OCI-LY7 (cell line): Measurements from ENCODE around the gene NFIA. TPM values are rescaled to one million over a fixed set of nuclear protein-coding genes. Genes with fewer than 3 reads are reported as not detected.

ENCODE experiments used
- BruUV-seq: library from RNA; stranded (reverse); fragments of 400-500 nt; replicated peaks from 2 replicates; lab custom pipeline; 2021; lab: Mats Ljungman, UMichigan
- CTCF ChIA-PET: fragments of 300-600 bp; sonication (Branson Sonifier 250); formaldehyde crosslinking; loops from one replicate; lab custom pipeline; 2022; ENCODE audit warnings: antibody characterized with exemption; ENCODE audit not compliant: unreplicated experiment; lab: Charles Lee
- POLR2A ChIA-PET: fragments of 300-600 bp; sonication (Branson Sonifier 250); formaldehyde crosslinking; loops from one replicate; lab custom pipeline; 2022; ENCODE audit warnings: antibody characterized with exemption; lab: Charles Lee
- DNase-seq: peaks from one replicate; pipeline ENCODE4 v3.0.0-alpha.2; 2015; ENCODE audit warnings: low spot score
- H2AFZ ChIP-seq: fragments of 200-600 bp; sonication (generic), shearing (Covaris generic); 2 replicates; pipeline ENCODE4 v1.6.1; 2014; ENCODE audit warnings: mild to moderate bottlenecking, antibody characterized with exemption, low read length, moderate library complexity
- H3K27ac ChIP-seq: fragments of 200-600 bp; sonication (generic); 2 replicates; pipeline ENCODE4 v1.5.1; 2014; ENCODE audit warnings: mixed run types, low read depth, mild to moderate bottlenecking, moderate library complexity, low read length, inconsistent platforms; ENCODE audit not compliant: poor library complexity, severe bottlenecking
- H3K36me3 ChIP-seq: fragments of 200-600 bp; sonication (generic); 2 replicates; pipeline ENCODE4 v1.6.1; 2014; ENCODE audit warnings: mild to moderate bottlenecking, antibody characterized with exemption, low read length, moderate library complexity, mixed read lengths; ENCODE audit not compliant: insufficient read depth
- H3K4me1 ChIP-seq: fragments of 200-600 bp; sonication (generic); 2 replicates; pipeline ENCODE4 v1.5.1; 2014; ENCODE audit warnings: mild to moderate bottlenecking, low read length; ENCODE audit not compliant: insufficient read depth, poor library complexity, severe bottlenecking
- H3K4me2 ChIP-seq: fragments of 200-600 bp; sonication (generic); 2 replicates; pipeline ENCODE4 v1.6.1; 2014; ENCODE audit warnings: mild to moderate bottlenecking, low read length
- H3K4me3 ChIP-seq: fragments of 200-600 bp; sonication (generic); 2 replicates; pipeline ENCODE4 v1.5.1; 2014; ENCODE audit warnings: mild to moderate bottlenecking, low read depth, low read length; ENCODE audit not compliant: poor library complexity, severe bottlenecking
- H3K79me2 ChIP-seq: fragments of 200-600 bp; sonication (generic); 2 replicates; pipeline ENCODE4 v1.6.1; 2016; ENCODE audit warnings: low read depth, mild to moderate bottlenecking, low read length, moderate library complexity, mixed read lengths; ENCODE audit not compliant: insufficient read depth
- H3K9me2 ChIP-seq: fragments of 200-600 bp; sonication (generic); 2 replicates; pipeline ENCODE4 v1.6.1; 2016; ENCODE audit warnings: mild to moderate bottlenecking, low read length, mixed read lengths; ENCODE audit not compliant: insufficient read depth
- H3K9me3 ChIP-seq: fragments of 200-600 bp; sonication (generic); 2 replicates; pipeline ENCODE4 v1.6.1; 2014; ENCODE audit warnings: mild to moderate bottlenecking, mixed run types, low read length, mixed read lengths
- H4K20me1 ChIP-seq: fragments of 200-600 bp; sonication (generic); 2 replicates; pipeline ENCODE4 v1.6.1; 2014; ENCODE audit warnings: mild to moderate bottlenecking, antibody characterized with exemption, low read length, moderate library complexity, mixed read lengths; ENCODE audit not compliant: insufficient read depth
- EZH2phosphoT487 ChIP-seq: fragments of 200-600 bp; sonication (generic); IDR thresholded peaks from 2 replicates; pipeline ENCODE4 v1.6.1; 2018; ENCODE audit warnings: low read depth, borderline replicate concordance, mild to moderate bottlenecking, mixed run types, antibody characterized with exemption, low read length, moderate library complexity, mixed read lengths
- intact Hi-C: fragments of 100-400 bp; cut with micrococcal nuclease; formaldehyde crosslinking; loops from one replicate; pipeline ENCODE4 v1.10.0; 2022; ENCODE audit not compliant: unreplicated experiment
- total RNA-seq, 2 experiments: library from RNA; depleted of rRNA in 1 of 2; stranded (reverse); fragments of >200 nt in 1 of 2; shearing (Covaris generic) in 1 of 2; gene quantifications; 2 replicates each; pipeline ENCODE4 v1.2.3, GENCODE V29; 2014 to 2022
- TF ChIP-seq, protein P1 (sequence below): fragments of 200-600 bp; sonication (generic); conservative IDR thresholded peaks from 2 replicates; pipeline ENCODE4 v1.5.1; 2014; ENCODE audit warnings: mild to moderate bottlenecking, antibody characterized with exemption, low read length, moderate library complexity, mixed read lengths

The NFIA gene
- total RNA-seq, 2 experiments from 2014 or later: 2.8 to 18.8 TPM

DNA sequence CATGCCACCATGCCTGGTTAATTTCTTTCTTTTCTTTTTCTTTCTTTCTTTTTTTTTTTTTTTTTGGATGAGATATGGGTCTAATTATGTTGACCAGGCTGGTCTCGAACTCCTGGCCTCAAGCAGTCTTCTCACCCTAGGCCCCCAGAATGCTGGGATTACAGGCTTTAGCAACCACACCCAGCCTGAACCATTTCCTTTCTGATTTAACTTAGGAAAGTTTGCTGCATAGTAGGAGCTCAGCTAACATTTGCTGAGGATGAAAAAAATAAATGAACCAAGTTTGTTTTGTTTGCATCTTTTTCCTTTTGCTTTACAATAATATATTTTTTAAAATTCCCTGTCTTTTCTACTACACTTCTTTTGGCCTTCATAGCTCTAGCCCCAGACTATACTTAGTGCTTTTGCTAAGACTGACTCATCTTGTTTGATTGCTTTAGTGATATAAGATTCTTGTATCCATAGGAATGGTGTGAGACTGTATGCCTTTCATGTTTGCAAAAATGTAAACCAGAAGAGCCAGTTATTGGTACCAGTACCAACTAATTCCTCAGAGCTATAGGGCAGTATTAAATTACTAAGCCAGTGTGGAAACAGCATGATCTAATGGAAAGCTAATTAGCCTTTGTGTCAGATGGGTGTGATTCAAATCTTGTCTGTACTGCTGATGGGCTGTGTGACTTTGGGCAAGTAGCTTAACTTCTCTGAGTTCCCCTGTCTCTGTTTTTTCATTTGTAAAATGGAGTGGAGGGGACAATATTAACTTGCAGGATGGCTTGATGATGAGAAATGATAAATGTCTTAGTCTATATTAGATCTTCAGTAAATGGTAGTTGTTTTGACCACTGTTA lies 66.9 kb downstream of the NFIA start:
- POLR2A ChIA-PET: interaction anchor here (0.6 to 1.4 kb wide), 8 partner anchors 9 to 714 kb away, joined by 3 to 7 read pairs (median 4); no protein-coding TSS in a partner anchor
- Histone ChIP-seq H3K36me3 (no peaks in the 10 kb centered on the region), H2AFZ (no peak overlapping the region), H3K4me2 (no peak overlapping the region), H4K20me1 (no peaks in the 10 kb centered on the region; the same call in 1 of the 2 replicates), H3K27ac (no peak overlapping the region), H3K4me1 (no peaks in the 10 kb centered on the region), H3K9me2 (no peaks in the 10 kb centered on the region), H3K79me2 (no peaks in the 10 kb centered on the region), H3K9me3 (no peaks in the 10 kb centered on the region), H3K4me3 (no peak overlapping the region)
- BruUV-seq: no TSS peak
- intact Hi-C loops: no loop called here
- CTCF ChIA-PET: no interaction called here
- TF ChIP-seq EZH2phosphoT487: no peak
- TF ChIP-seq, protein P1, sequence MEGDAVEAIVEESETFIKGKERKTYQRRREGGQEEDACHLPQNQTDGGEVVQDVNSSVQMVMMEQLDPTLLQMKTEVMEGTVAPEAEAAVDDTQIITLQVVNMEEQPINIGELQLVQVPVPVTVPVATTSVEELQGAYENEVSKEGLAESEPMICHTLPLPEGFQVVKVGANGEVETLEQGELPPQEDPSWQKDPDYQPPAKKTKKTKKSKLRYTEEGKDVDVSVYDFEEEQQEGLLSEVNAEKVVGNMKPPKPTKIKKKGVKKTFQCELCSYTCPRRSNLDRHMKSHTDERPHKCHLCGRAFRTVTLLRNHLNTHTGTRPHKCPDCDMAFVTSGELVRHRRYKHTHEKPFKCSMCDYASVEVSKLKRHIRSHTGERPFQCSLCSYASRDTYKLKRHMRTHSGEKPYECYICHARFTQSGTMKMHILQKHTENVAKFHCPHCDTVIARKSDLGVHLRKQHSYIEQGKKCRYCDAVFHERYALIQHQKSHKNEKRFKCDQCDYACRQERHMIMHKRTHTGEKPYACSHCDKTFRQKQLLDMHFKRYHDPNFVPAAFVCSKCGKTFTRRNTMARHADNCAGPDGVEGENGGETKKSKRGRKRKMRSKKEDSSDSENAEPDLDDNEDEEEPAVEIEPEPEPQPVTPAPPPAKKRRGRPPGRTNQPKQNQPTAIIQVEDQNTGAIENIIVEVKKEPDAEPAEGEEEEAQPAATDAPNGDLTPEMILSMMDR: no peak
- DNase-seq: no peak

DNA sequence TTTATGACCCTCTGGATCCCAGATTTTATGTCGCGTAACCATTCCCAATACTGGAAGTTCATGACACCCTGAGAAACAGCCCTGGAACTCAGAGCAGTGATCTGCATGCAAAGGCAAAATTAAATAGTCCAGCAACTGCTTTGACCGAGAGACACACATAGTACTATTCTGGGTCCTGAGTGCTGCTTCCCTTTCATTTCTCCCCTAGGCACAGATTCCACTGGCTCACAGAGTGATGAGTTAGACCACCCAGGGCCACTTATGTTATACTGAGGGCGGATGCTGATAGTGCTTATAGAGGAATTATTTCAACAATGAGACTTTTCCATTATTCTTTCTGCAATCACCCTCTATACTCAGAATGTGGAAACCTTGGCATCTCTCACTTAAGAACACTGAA lies 69.2 kb downstream of the NFIA start:
- Histone ChIP-seq H3K4me2 (no peak overlapping the region), H3K36me3 (no peaks in the 10 kb centered on the region), H2AFZ (no peak overlapping the region), H3K79me2 (no peaks in the 10 kb centered on the region), H4K20me1 (no peaks in the 10 kb centered on the region; the same call in 1 of the 2 replicates), H3K4me3 (no peak overlapping the region), H3K9me3 (no peaks in the 10 kb centered on the region), H3K4me1 (no peaks in the 10 kb centered on the region), H3K9me2 (no peaks in the 10 kb centered on the region), H3K27ac (no peak overlapping the region)
- no peak for DNase-seq
- intact Hi-C loops: no loop called here
- TF ChIP-seq, protein P1: no peak
- no peak for TF ChIP-seq EZH2phosphoT487
- no TSS peak for BruUV-seq
- CTCF ChIA-PET: no interaction called here
- POLR2A ChIA-PET: no interaction called here

DNA sequence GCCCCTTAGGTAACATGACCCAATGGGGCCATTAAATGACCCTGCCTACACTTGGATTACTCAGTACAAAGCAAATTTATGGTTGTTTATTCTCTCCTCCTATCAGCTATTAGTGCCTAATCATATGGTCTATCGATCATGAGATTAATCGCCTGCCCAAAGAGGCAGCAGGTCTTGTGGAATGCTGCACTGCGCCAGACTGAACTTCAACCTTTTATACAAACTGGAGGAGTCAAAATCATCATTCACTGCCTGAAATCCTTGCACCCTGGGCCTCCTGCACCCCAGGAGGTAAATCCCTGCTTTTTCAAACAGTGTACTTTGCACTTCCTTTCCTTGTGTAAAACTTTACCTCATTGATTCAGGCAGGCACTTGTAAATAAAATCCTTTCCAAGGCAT lies 69.7 kb downstream of the NFIA start:
- Histone ChIP-seq H3K27ac (no peak overlapping the region), H4K20me1 (peaks cover 3% of the 10 kb centered on the region; the same call in 1 of the 2 replicates), H3K36me3 (no peaks in the 10 kb centered on the region), H3K79me2 (no peaks in the 10 kb centered on the region), H3K4me1 (no peaks in the 10 kb centered on the region), H3K9me2 (no peaks in the 10 kb centered on the region), H3K4me2 (no peak overlapping the region), H3K4me3 (no peak overlapping the region), H3K9me3 (no peaks in the 10 kb centered on the region), H2AFZ (no peak overlapping the region)
- no peak for DNase-seq
- no peak for TF ChIP-seq EZH2phosphoT487
- TF ChIP-seq, protein P1: no peak
- ChIA-PET CTCF (no interaction called here), POLR2A (no interaction called here)
- intact Hi-C loops: no loop called here
- BruUV-seq: no TSS peak
